ENCODE data around the gene PCK1.

DNA sequence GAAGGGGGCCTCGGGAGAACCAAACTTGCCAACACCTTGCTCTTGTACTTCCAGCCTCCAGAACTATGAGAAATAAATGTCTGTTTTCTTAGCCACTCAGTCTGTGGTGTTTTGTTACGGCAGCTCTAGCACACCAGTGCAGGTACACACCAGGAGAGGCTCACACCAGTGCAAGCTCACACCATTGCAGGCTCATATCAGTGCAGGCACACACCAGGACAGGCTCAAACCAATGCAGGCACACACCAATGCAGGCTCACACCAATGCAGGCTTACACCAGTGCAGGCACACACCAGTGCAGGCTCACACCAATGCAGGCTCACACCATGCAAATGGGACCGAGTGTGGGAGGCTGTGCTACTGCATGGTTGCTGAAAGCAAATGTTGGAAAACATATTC, 31.1 kb upstream of the PCK1 start:
- TF ChIP-seq, protein P1, sequence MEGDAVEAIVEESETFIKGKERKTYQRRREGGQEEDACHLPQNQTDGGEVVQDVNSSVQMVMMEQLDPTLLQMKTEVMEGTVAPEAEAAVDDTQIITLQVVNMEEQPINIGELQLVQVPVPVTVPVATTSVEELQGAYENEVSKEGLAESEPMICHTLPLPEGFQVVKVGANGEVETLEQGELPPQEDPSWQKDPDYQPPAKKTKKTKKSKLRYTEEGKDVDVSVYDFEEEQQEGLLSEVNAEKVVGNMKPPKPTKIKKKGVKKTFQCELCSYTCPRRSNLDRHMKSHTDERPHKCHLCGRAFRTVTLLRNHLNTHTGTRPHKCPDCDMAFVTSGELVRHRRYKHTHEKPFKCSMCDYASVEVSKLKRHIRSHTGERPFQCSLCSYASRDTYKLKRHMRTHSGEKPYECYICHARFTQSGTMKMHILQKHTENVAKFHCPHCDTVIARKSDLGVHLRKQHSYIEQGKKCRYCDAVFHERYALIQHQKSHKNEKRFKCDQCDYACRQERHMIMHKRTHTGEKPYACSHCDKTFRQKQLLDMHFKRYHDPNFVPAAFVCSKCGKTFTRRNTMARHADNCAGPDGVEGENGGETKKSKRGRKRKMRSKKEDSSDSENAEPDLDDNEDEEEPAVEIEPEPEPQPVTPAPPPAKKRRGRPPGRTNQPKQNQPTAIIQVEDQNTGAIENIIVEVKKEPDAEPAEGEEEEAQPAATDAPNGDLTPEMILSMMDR (IDR thresholded peaks at IDR 0.05 in 8 of 11, conservative IDR thresholded peaks at IDR 0.05 in 3 of 11): no peak
- TF ChIP-seq POLR2AphosphoS5 (IDR thresholded peaks at IDR 0.05): no peak

Data from spleen (tissue), 7 donors.